SK-N-SH (cell line): Measurements from ENCODE around the gene WFDC10A. TPM values are rescaled to one million over a fixed set of nuclear protein-coding genes. Genes with fewer than 3 reads are reported as not detected.

Experiments used
- CTCF ChIA-PET: fragments of 300-600, 350-600 bp; formaldehyde crosslinking; extraction: SDS; loops from one replicate; lab custom pipeline; 2021; lab: Yijun Ruan, JAX
- POLR2A ChIA-PET: fragments of 350-600 bp; sonication (Branson Sonifier 250); formaldehyde crosslinking; extraction: SDS; loops from one replicate; lab custom pipeline; 2020; ENCODE audit warnings: antibody characterized with exemption, inconsistent platforms; lab: Yijun Ruan, JAX
- DNase-seq: peaks from one replicate; pipeline ENCODE4 v3.0.0; 2012
- H2AFZ ChIP-seq: fragments of 200-600 bp; sonication (generic); 2 replicates; pipeline ENCODE4 v1.8.1; 2016; ENCODE audit warnings: antibody characterized with exemption, mild to moderate bottlenecking, low read depth
- H3F3A ChIP-seq: fragments of 200-600 bp; sonication (generic); replicated peaks from 2 replicates; pipeline ENCODE3; 2016; ENCODE audit warnings: antibody characterized with exemption, mild to moderate bottlenecking; ENCODE audit not compliant: insufficient read depth
- H3K27ac ChIP-seq, 2 experiments: fragments of 200-500 bp in 1 of 2; fragments of 200-600 bp in 1 of 2; sonication (Bioruptor generic) in 1 of 2; sonication (generic), shearing (Covaris generic) in 1 of 2; 2 replicates each; pipeline versions ENCODE4 v1.5.1 to v1.6.1; 2014 to 2016; ENCODE audit warnings: low read depth in 2 of 2, inconsistent platforms in 1 of 2, low read length in 1 of 2, mild to moderate bottlenecking in 1 of 2, mixed read lengths in 1 of 2
- H3K27me3 ChIP-seq: fragments of 200-600 bp; sonication (generic), shearing (Covaris generic); 2 replicates; pipeline ENCODE4 v1.6.1; 2016; ENCODE audit warnings: mixed run types; ENCODE audit not compliant: insufficient read depth
- H3K36me3 ChIP-seq, 2 experiments: fragments of 200-500 bp in 1 of 2; fragments of 200-600 bp in 1 of 2; sonication (Bioruptor generic) in 1 of 2; sonication (generic) in 1 of 2; replicated peaks in 1 of 2; 2 replicates each; pipeline versions ENCODE3 to v1.5.1; 2014 to 2016; ENCODE audit warnings: low read length in 1 of 2, mild to moderate bottlenecking in 1 of 2; ENCODE audit not compliant: insufficient read depth in 2 of 2, control insufficient read depth in 1 of 2
- H3K4me1 ChIP-seq, 2 experiments: fragments of 200-500 bp in 1 of 2; fragments of 200-600 bp in 1 of 2; sonication (Bioruptor generic) in 1 of 2; sonication (generic), shearing (Covaris generic) in 1 of 2; 2 replicates each; pipeline versions ENCODE4 v1.5.1 to v1.6.1; 2014 to 2016; ENCODE audit warnings: low read depth in 1 of 2, low read length in 1 of 2, mixed run types in 1 of 2; ENCODE audit not compliant: insufficient read depth in 2 of 2, control insufficient read depth in 1 of 2
- H3K4me2 ChIP-seq: fragments of 200-600 bp; sonication (generic), shearing (Covaris generic); 2 replicates; pipeline ENCODE4 v1.6.1; 2017; ENCODE audit warnings: mixed run types
- H3K4me3 ChIP-seq, 2 experiments: fragments of 200-500 bp in 1 of 2; fragments of 200-600 bp in 1 of 2; sonication (Bioruptor generic) in 1 of 2; sonication (generic), shearing (Covaris generic) in 1 of 2; 2 replicates each; pipeline versions ENCODE4 v1.5.1 to v1.8.1; 2014 to 2016; ENCODE audit warnings: low read depth in 2 of 2, inconsistent platforms in 1 of 2, low read length in 1 of 2, mild to moderate bottlenecking in 1 of 2, mixed read lengths in 1 of 2, moderate library complexity in 1 of 2
- H3K79me2 ChIP-seq: fragments of 200-600 bp; sonication (generic); 2 replicates; pipeline ENCODE4 v1.8.1; 2017; ENCODE audit warnings: mild to moderate bottlenecking; ENCODE audit not compliant: insufficient read depth
- H3K9ac ChIP-seq: fragments of 200-600 bp; sonication (generic); 2 replicates; pipeline ENCODE4 v1.6.1; 2017; ENCODE audit warnings: mixed run types
- H3K9me2 ChIP-seq: fragments of 200-600 bp; sonication (generic); 2 replicates; pipeline ENCODE4 v1.6.1; 2017; ENCODE audit warnings: mixed run types
- H3K9me3 ChIP-seq: fragments of 200-600 bp; sonication (generic); 2 replicates; pipeline ENCODE4 v1.6.1; 2017; ENCODE audit warnings: mixed run types, mild to moderate bottlenecking, moderate library complexity
- H4K20me1 ChIP-seq: fragments of 200-600 bp; sonication (generic); 2 replicates; pipeline ENCODE4 v1.6.1; 2017; ENCODE audit warnings: mild to moderate bottlenecking, mixed run types; ENCODE audit not compliant: insufficient read depth
- CHD2 ChIP-seq: fragments of 150-350 bp; IDR thresholded peaks from 2 replicates; pipeline ENCODE4 v1.6.1; 2018; ENCODE audit warnings: low read length; ENCODE audit not compliant: partially characterized antibody
- ELF1 ChIP-seq: IDR thresholded peaks from 2 replicates; pipeline ENCODE4 v1.4.0; 2012
- EZH2phosphoT487 ChIP-seq: fragments of 200-600 bp; sonication (generic); IDR thresholded peaks from 2 replicates; pipeline ENCODE4 v1.6.1; 2017; ENCODE audit warnings: low read depth, mixed run types, mild to moderate bottlenecking, antibody characterized with exemption, moderate library complexity, borderline replicate concordance
- FOSL2 ChIP-seq: IDR thresholded peaks from 2 replicates; pipeline ENCODE4 v1.4.0; 2012; ENCODE audit warnings: low read depth, mild to moderate bottlenecking, moderate library complexity, borderline replicate concordance
- FOXJ3 ChIP-seq: sonication (generic); formaldehyde crosslinking; IDR thresholded peaks from 2 replicates; pipeline ENCODE4 v1.5.1; 2020; ENCODE audit warnings: mild to moderate bottlenecking, missing genetic modification reagents
- FOXM1 ChIP-seq: IDR thresholded peaks from 2 replicates; pipeline ENCODE4 v1.4.0; 2012; ENCODE audit warnings: low read depth, mild to moderate bottlenecking
- GABPA ChIP-seq: IDR thresholded peaks from 2 replicates; pipeline ENCODE4 v1.4.0; 2012; ENCODE audit warnings: low read depth, mild to moderate bottlenecking
- IRF3 ChIP-seq: fragments of 150-350 bp; IDR thresholded peaks from 2 replicates; pipeline ENCODE4 v1.6.1; 2016; ENCODE audit warnings: mild to moderate bottlenecking, low read depth, low read length
- MAX ChIP-seq: IDR thresholded peaks from 2 replicates; pipeline ENCODE4 v1.4.0; 2012; ENCODE audit warnings: low read depth
- NFIC ChIP-seq: IDR thresholded peaks from 2 replicates; pipeline ENCODE4 v1.4.0; 2012; ENCODE audit warnings: borderline replicate concordance
- NRF1 ChIP-seq: IDR thresholded peaks from 2 replicates; pipeline ENCODE4 v1.6.1; 2012; ENCODE audit warnings: low read depth, mild to moderate bottlenecking, low read length
- POLR2AphosphoS5 ChIP-seq: IDR thresholded peaks from 2 replicates; pipeline ENCODE4 v1.6.1; 2012; ENCODE audit warnings: low read depth, low read length
- RFX5 ChIP-seq: IDR thresholded peaks from 2 replicates; pipeline ENCODE4 v1.6.1; 2012; ENCODE audit warnings: mild to moderate bottlenecking, improper control_type of control experiment, low read length
- RXRA ChIP-seq: IDR thresholded peaks from 2 replicates; pipeline ENCODE4 v1.4.0; 2012; ENCODE audit warnings: low read depth, mild to moderate bottlenecking, borderline replicate concordance
- SIN3A ChIP-seq: IDR thresholded peaks from 2 replicates; pipeline ENCODE4 v1.6.1; 2012; ENCODE audit warnings: low read depth, mild to moderate bottlenecking, low read length, moderate library complexity, borderline replicate concordance
- TCF12 ChIP-seq: IDR thresholded peaks from 2 replicates; pipeline ENCODE4 v1.4.0; 2012
- YY1 ChIP-seq: IDR thresholded peaks from 2 replicates; pipeline ENCODE4 v1.4.0; 2012; ENCODE audit warnings: low read depth, mild to moderate bottlenecking
- WGBS: methylation state at CpG from one replicate; pipeline ENCODE4 v1.1.6; 2017; ENCODE audit warnings: low lambda C conversion rate; 5-methylcytosine and 5-hydroxymethylcytosine counted together
- polyA plus RNA-seq, 3 experiments: library from polyadenylated mRNA; depleted of rRNA; stranded (reverse); fragments of >200 nt; gene quantifications; 2 replicates each; pipeline ENCODE4 v1.2.3, GENCODE V29; 2012
- TF ChIP-seq, protein P1 (sequence below): IDR thresholded peaks from 2 replicates; pipeline ENCODE4; 2012
- TF ChIP-seq, protein P2 (sequence below): fragments of 150-350 bp; IDR thresholded peaks from 2 replicates; pipeline ENCODE4 v1.6.1; 2017; ENCODE audit warnings: antibody characterized with exemption, low read length, low read depth, borderline replicate concordance
- TF ChIP-seq, protein P3 (sequence below): fragments of 200-600 bp; sonication (generic); IDR thresholded peaks from 2 replicates; pipeline ENCODE4 v1.6.1; 2017; ENCODE audit warnings: antibody characterized with exemption, mild to moderate bottlenecking, moderate library complexity

WFDC10A gene
- polyA plus RNA-seq, 1 of the 3 experiments (the other 2 are of a cell fraction): not detected

DNA sequence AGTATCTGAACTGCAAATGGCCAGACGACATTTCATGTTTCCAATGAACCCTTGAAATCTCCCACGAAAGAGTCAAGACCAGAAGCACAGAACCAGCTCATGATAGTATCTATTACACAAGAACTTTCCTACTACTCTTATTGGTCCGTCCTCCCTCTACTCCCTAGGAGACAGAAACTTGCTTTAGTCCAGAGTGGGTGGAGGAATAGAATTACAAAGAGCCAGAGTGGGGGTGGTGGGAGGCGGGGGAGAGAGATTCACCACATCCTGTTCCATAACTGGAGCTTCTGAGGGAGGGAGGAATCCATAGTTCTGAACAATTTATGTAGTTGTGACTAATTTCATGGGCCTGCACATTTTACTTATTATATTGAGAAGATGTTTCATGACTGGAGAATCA is 18.5 kb upstream of the WFDC10A start:
- Histone ChIP-seq H3K9me2 (no peaks in the 10 kb centered on the region), H3K9ac (no peak overlapping the region), H3K79me2 (no peaks in the 10 kb centered on the region), H3K9me3 (no peaks in the 10 kb centered on the region), H3K27ac (no peak overlapping the region), H3K36me3 (no peaks in the 10 kb centered on the region), H3K27me3 (no peaks in the 10 kb centered on the region), H3F3A (peaks cover 2% of the 10 kb centered on the region), H3K4me3 (no peak overlapping the region), H3K4me1 (no peaks in the 10 kb centered on the region), H4K20me1 (no peaks in the 10 kb centered on the region), H2AFZ (peak overlapping the region; percentile 49), H3K4me2 (peak overlapping the region; percentile 40; the same call in 1 of the 2 replicates)
- TF ChIP-seq FOXM1: no peak
- no peak for TF ChIP-seq POLR2AphosphoS5
- TF ChIP-seq FOSL2: no peak
- no peak for TF ChIP-seq ELF1
- TF ChIP-seq RFX5: no peak
- TF ChIP-seq, protein P1, sequence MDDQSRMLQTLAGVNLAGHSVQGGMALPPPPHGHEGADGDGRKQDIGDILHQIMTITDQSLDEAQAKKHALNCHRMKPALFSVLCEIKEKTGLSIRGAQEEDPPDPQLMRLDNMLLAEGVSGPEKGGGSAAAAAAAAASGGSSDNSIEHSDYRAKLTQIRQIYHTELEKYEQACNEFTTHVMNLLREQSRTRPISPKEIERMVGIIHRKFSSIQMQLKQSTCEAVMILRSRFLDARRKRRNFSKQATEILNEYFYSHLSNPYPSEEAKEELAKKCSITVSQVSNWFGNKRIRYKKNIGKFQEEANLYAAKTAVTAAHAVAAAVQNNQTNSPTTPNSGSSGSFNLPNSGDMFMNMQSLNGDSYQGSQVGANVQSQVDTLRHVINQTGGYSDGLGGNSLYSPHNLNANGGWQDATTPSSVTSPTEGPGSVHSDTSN: no peak
- TF ChIP-seq IRF3: no peak
- no peak for TF ChIP-seq FOXJ3 (CRISPR knock-in tag)
- no peak for TF ChIP-seq CHD2
- TF ChIP-seq MAX: no peak
- POLR2A ChIA-PET: no interaction called here
- DNase-seq: no peak
- CTCF ChIA-PET: no interaction called here
- 3% methylated on average over 4 of the region's 4 CpGs for WGBS

DNA sequence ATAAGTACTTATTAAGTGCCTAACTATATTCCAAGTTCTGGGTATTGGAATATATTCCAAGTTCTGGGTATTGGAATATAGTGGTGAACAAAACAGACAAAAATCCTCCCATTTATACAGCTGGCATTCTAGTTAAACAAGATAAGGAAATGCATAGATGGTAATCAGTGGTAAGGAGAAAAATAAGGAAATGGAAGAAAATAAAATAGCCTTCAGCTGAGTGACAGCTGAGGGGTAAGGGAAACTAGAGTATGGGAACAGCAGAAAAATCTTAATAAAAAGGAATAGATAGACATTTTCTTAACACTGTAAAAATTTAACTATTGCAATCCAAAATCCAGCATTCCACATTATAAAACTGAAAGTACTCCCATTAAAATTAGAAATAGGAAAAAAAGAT is 17.2 kb upstream of the WFDC10A start:
- Histone ChIP-seq H3K79me2 (no peaks in the 10 kb centered on the region), H4K20me1 (no peaks in the 10 kb centered on the region), H3F3A (no peaks in the 10 kb centered on the region), H3K9ac (no peak overlapping the region), H3K9me3 (no peaks in the 10 kb centered on the region), H3K4me2 (no peak overlapping the region), H2AFZ (no peak overlapping the region), H3K27me3 (no peaks in the 10 kb centered on the region; the same call in 1 of the 2 replicates), H3K36me3 (no peaks in the 10 kb centered on the region), H3K27ac (no peak overlapping the region), H3K4me1 (no peaks in the 10 kb centered on the region), H3K9me2 (no peaks in the 10 kb centered on the region), H3K4me3 (no peak overlapping the region)
- POLR2A ChIA-PET: no interaction called here
- DNase-seq: no peak
- CTCF ChIA-PET: interaction anchor here (1.1 to 2.0 kb wide), 2 partner anchors 17 to 159 kb away, joined by 3 to 7 read pairs; partner anchors contain the start of gene WFDC10A
- no peak for TF ChIP-seq RXRA
- TF ChIP-seq RFX5: no peak
- TF ChIP-seq POLR2AphosphoS5: no peak
- TF ChIP-seq ELF1: no peak
- TF ChIP-seq CHD2: no peak
- TF ChIP-seq, protein P2, sequence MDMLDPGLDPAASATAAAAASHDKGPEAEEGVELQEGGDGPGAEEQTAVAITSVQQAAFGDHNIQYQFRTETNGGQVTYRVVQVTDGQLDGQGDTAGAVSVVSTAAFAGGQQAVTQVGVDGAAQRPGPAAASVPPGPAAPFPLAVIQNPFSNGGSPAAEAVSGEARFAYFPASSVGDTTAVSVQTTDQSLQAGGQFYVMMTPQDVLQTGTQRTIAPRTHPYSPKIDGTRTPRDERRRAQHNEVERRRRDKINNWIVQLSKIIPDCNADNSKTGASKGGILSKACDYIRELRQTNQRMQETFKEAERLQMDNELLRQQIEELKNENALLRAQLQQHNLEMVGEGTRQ: no peak
- no peak for TF ChIP-seq YY1
- TF ChIP-seq, protein P3, sequence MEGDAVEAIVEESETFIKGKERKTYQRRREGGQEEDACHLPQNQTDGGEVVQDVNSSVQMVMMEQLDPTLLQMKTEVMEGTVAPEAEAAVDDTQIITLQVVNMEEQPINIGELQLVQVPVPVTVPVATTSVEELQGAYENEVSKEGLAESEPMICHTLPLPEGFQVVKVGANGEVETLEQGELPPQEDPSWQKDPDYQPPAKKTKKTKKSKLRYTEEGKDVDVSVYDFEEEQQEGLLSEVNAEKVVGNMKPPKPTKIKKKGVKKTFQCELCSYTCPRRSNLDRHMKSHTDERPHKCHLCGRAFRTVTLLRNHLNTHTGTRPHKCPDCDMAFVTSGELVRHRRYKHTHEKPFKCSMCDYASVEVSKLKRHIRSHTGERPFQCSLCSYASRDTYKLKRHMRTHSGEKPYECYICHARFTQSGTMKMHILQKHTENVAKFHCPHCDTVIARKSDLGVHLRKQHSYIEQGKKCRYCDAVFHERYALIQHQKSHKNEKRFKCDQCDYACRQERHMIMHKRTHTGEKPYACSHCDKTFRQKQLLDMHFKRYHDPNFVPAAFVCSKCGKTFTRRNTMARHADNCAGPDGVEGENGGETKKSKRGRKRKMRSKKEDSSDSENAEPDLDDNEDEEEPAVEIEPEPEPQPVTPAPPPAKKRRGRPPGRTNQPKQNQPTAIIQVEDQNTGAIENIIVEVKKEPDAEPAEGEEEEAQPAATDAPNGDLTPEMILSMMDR: no peak
- TF ChIP-seq FOSL2: no peak
- no peak for TF ChIP-seq NFIC
- no peak for TF ChIP-seq EZH2phosphoT487
- TF ChIP-seq, protein P1: no peak
- no peak for TF ChIP-seq TCF12
- no peak for TF ChIP-seq IRF3
- no peak for TF ChIP-seq SIN3A
- TF ChIP-seq GABPA: no peak
- no peak for TF ChIP-seq NRF1
